ENCODE results near the gene ABTB2. TPM values are rescaled to one million over a fixed set of nuclear protein-coding genes. Genes with fewer than 3 reads are reported as not detected.

Gene ABTB2
- total and polyA plus RNA-seq, 2 of the 8 experiments (the other 6 are each of a cell fraction or from before 2014, with no cell fraction given) = 7.7 to 10.2 TPM

DNA sequence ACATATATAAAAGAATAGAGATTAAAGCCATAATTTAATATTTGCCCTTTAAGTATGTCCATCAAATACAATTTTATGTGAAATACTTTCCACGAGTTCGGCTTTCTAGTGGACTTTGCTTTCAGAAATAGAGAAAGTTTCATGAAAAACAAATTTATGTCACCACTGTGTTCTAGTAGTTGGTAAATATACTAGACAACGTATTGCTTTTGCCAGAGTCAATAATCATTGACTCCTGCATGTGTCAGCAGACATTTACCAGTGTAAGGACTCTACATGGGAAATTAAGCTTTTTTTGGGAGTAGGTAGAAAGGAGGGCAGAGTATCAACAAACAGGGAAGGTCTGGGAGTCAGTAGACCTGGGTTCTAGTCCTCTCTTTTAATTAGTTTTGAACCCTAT is 48.6 kb upstream of the ABTB2 start:
- Histone ChIP-seq H2BK120ac (replicated peaks; ENCODE audit: low read depth, low read length) (no peak overlapping the region), H3K36me3 (ENCODE audit: control insufficient read depth in 2 of 4, insufficient read depth in 4 of 4, low read length in 3 of 4) (no peaks in the 10 kb centered on the region), H2AK5ac (ENCODE audit: low read depth, low read length) (no peak overlapping the region), H2BK20ac (ENCODE audit: low read length) (no peak overlapping the region), H4K8ac (ENCODE audit: extremely low read depth, insufficient read depth, low read length) (no peak overlapping the region), H3K4ac (replicated peaks; ENCODE audit: insufficient read length, low read depth, low read length) (no peak overlapping the region), H4K91ac (replicated peaks; ENCODE audit: insufficient read length, low read length) (no peak overlapping the region), H3K9ac (replicated peaks in 1 of 4; ENCODE audit: extremely low read depth in 1 of 4, low read depth in 3 of 4, low read length in 3 of 4) (no peak overlapping the region), H3K18ac (ENCODE audit: extremely low read depth, low read length) (no peak overlapping the region), H3K56ac (replicated peaks; ENCODE audit: insufficient read length, low read depth, low read length) (no peak overlapping the region), H3K79me1 (ENCODE audit: low read depth, low read length) (no peaks in the 10 kb centered on the region), H2BK5ac (ENCODE audit: low read depth, low read length) (no peak overlapping the region), H3K79me2 (ENCODE audit: control insufficient read depth in 1 of 2, insufficient read depth in 2 of 2, low read length in 2 of 2) (no peaks in the 10 kb centered on the region), H3K14ac (ENCODE audit: insufficient read length) (no peak overlapping the region), H3K9me3 (ENCODE audit: insufficient read depth in 2 of 2, low read depth in 1 of 2, low read length in 1 of 2) (no peaks in the 10 kb centered on the region), H3K4me1 (replicated peaks in 1 of 4; ENCODE audit: control insufficient read depth in 3 of 4, insufficient read depth in 4 of 4, low read length in 3 of 4) (no peaks in the 10 kb centered on the region), H2AFZ (ENCODE audit: low read length) (no peak overlapping the region), H3K4me2 (ENCODE audit: insufficient read depth in 1 of 2, low read depth in 2 of 2, low read length in 2 of 2) (no peak overlapping the region), H3K23ac (ENCODE audit: insufficient read length) (no peak overlapping the region), H3K27ac (ENCODE audit: low read depth, low read length) (no peak overlapping the region), H3K23me2 (ENCODE audit: low read depth, low read length) (no peaks in the 10 kb centered on the region; the same call in 1 of the 2 replicates), H3K4me3 (ENCODE audit: extremely low read depth in 1 of 4, insufficient read depth in 2 of 4, low read depth in 3 of 4, low read length in 4 of 4) (no peak overlapping the region), H4K5ac (ENCODE audit: insufficient read length, low read depth, low read length) (no peak overlapping the region), H2BK15ac (ENCODE audit: low read length) (no peak overlapping the region), H4K20me1 (replicated peaks in 1 of 2; ENCODE audit: control insufficient read depth in 1 of 2, insufficient read depth in 2 of 2, low read length in 2 of 2) (no peaks in the 10 kb centered on the region), H2BK12ac (ENCODE audit: low read depth, low read length) (no peak overlapping the region), H3K27me3 (replicated peaks in 1 of 4; ENCODE audit: control insufficient read depth in 3 of 4, extremely low read depth in 1 of 4, insufficient read depth in 3 of 4, low read length in 3 of 4) (no peaks in the 10 kb centered on the region)
- TF ChIP-seq RXRA (IDR thresholded peaks at IDR 0.05; ENCODE audit: insufficient read depth, low read depth, low read length) = no peak
- no peak for TF ChIP-seq SIX5 (IDR thresholded peaks at IDR 0.05; ENCODE audit: low read depth, low read length)
- no peak for TF ChIP-seq NRF1 (IDR thresholded peaks at IDR 0.05; ENCODE audit: low read depth, low read length)
- TF ChIP-seq CEBPB (IDR thresholded peaks at IDR 0.05; ENCODE audit: low read depth, low read length) = no peak
- no peak for TF ChIP-seq KDM4A (IDR thresholded peaks at IDR 0.05; ENCODE audit: low read depth, low read length, severe bottlenecking)
- no peak for TF ChIP-seq POLR2A (IDR thresholded peaks at IDR 0.05; ENCODE audit: control extremely low read depth in 1 of 2, low read depth in 2 of 2, low read length in 2 of 2)
- no peak for TF ChIP-seq BACH1 (IDR thresholded peaks at IDR 0.05; ENCODE audit: low read length)
- TF ChIP-seq TCF12 (IDR thresholded peaks at IDR 0.05; ENCODE audit: low read depth, low read length) = no peak
- no peak for TF ChIP-seq POU5F1 (IDR thresholded peaks at IDR 0.05; ENCODE audit: low read depth, low read length)
- no peak for TF ChIP-seq TEAD4 (IDR thresholded peaks at IDR 0.05; ENCODE audit: low read depth, low read length)
- TF ChIP-seq ASH2L (IDR thresholded peaks at IDR 0.05; ENCODE audit: low read length) = no peak
- POLR2A ChIA-PET (ENCODE audit: partially characterized antibody) = no interaction called here
- WGBS, 2 experiments (ENCODE audit: extremely low coverage in 1 of 2, insufficient coverage in 1 of 2, insufficient read length in 1 of 2, insufficient replicate concordance in 2 of 2, low coverage in 1 of 2, low lambda C conversion rate in 2 of 2, missing lambda C conversion rate in 1 of 2) = 86% methylated on average over 3 of the region's 3 CpGs; no CpG with 5 or more reads in 1 of the 2 experiments
- CTCF ChIA-PET (ENCODE audit: partially characterized antibody) = interaction anchor here (2.6 kb wide), 1 partner anchor 11 kb away, joined by 15 read pairs; no protein-coding TSS in a partner anchor
- no peak for FAIRE-seq
- DNase-seq (ENCODE audit: low read depth in 1 of 2, low spot score in 2 of 2) = no peak
